ENCODE measurements around the gene PLXNA4. TPM values are rescaled to one million over a fixed set of nuclear protein-coding genes. Genes with fewer than 3 reads are reported as not detected.
"Not testable (repeated sequence)": the region's sequence is repeated elsewhere in the genome, so short reads cannot be mapped to it uniquely, and the experiment has no call there.

Gene PLXNA4
- total RNA-seq, 4 donors from 2014 or later = 0.31 to 0.66 (median 0.43) TPM

- in situ Hi-C loops (cut with MboI; ENCODE audit: low sequenced_read_pairs in 4 of 4) = no loop called here
- ATAC-seq (no peak), DNase-seq (no peak)
- Histone ChIP-seq H3K27me3 (no peaks in the 10 kb centered on the region), H3K4me1 (no peaks in the 10 kb centered on the region), H3K9me3 (no peaks in the 10 kb centered on the region), H3K36me3 (no peaks in the 10 kb centered on the region), H3K27ac (no peak overlapping the region), H3K4me3 (no peak overlapping the region)
- TF ChIP-seq CTCF (IDR thresholded peaks at IDR 0.05 in 4 of 5, conservative IDR thresholded peaks at IDR 0.05 in 1 of 5) (no peak), POLR2A (IDR thresholded peaks at IDR 0.05) (no peak)
- intact Hi-C loops (cut with DNase I; ENCODE audit: low total_unique reads) = no loop called here
Observed at GRCh38 chr7:132181946-132182685, 394.2 kb downstream of the PLXNA4 start.

- H3K36me3 ChIP-seq = no peaks in the 10 kb centered on the region
- no peaks in the 10 kb centered on the region for H3K4me1 ChIP-seq
- no peak for ATAC-seq
- TF ChIP-seq CTCF (IDR thresholded peaks at IDR 0.05 in 4 of 5, conservative IDR thresholded peaks at IDR 0.05 in 1 of 5) (no peak), POLR2A (IDR thresholded peaks at IDR 0.05) (no peak)
- no peak overlapping the region for H3K27ac ChIP-seq
- H3K4me3 ChIP-seq = no peak overlapping the region
- intact Hi-C loops (cut with DNase I; ENCODE audit: low total_unique reads) = no loop called here
- no peaks in the 10 kb centered on the region for H3K27me3 ChIP-seq
- H3K9me3 ChIP-seq = no peaks in the 10 kb centered on the region
- DNase-seq = no peak
- in situ Hi-C loops (cut with MboI; ENCODE audit: low sequenced_read_pairs in 4 of 4) = no loop called here
Observed at GRCh38 chr7:132181371-132181770, 394.9 kb downstream of the PLXNA4 start.

- TF ChIP-seq POLR2A (IDR thresholded peaks at IDR 0.05) (no peak), CTCF (IDR thresholded peaks at IDR 0.05 in 4 of 5, conservative IDR thresholded peaks at IDR 0.05 in 1 of 5) (no peak)
- H3K4me3 ChIP-seq = no peak overlapping the region
- in situ Hi-C loops (cut with MboI; ENCODE audit: low sequenced_read_pairs in 4 of 4) = no loop called here
- intact Hi-C loops (cut with DNase I; ENCODE audit: low total_unique reads) = no loop called here
- H3K4me1 ChIP-seq = no peaks in the 10 kb centered on the region
- no peaks in the 10 kb centered on the region for H3K9me3 ChIP-seq
- ATAC-seq (no peak), DNase-seq (no peak)
- H3K27ac ChIP-seq = no peak overlapping the region
- H3K27me3 ChIP-seq = no peaks in the 10 kb centered on the region
- H3K36me3 ChIP-seq = no peaks in the 10 kb centered on the region
Observed at GRCh38 chr7:132180481-132180880, 395.8 kb downstream of the PLXNA4 start.

- H3K4me1 ChIP-seq = no peaks in the 10 kb centered on the region
- no peak for ATAC-seq
- no peak for DNase-seq
- H3K4me3 ChIP-seq = no peak overlapping the region
- in situ Hi-C loops (cut with MboI; ENCODE audit: low sequenced_read_pairs in 4 of 4) (no loop called here), intact Hi-C loops (cut with DNase I; ENCODE audit: low total_unique reads) (no loop called here)
- no peaks in the 10 kb centered on the region for H3K36me3 ChIP-seq
- no peaks in the 10 kb centered on the region for H3K9me3 ChIP-seq
- no peak overlapping the region for H3K27ac ChIP-seq
- no peaks in the 10 kb centered on the region for H3K27me3 ChIP-seq
- TF ChIP-seq POLR2A (IDR thresholded peaks at IDR 0.05) = no peak
- no peak for TF ChIP-seq CTCF (IDR thresholded peaks at IDR 0.05 in 4 of 5, conservative IDR thresholded peaks at IDR 0.05 in 1 of 5)
Observed at GRCh38 chr7:132179681-132180080, 396.6 kb downstream of the PLXNA4 start.

- Histone ChIP-seq H3K27ac (no peak overlapping the region), H3K36me3 (no peaks in the 10 kb centered on the region), H3K4me3 (no peak overlapping the region), H3K27me3 (no peaks in the 10 kb centered on the region), H3K9me3 (no peaks in the 10 kb centered on the region), H3K4me1 (no peaks in the 10 kb centered on the region)
- intact Hi-C loops (cut with DNase I; ENCODE audit: low total_unique reads) (no loop called here), in situ Hi-C loops (cut with MboI; ENCODE audit: low sequenced_read_pairs in 4 of 4) (no loop called here)
- DNase-seq (no peak), ATAC-seq (no peak)
- no peak for TF ChIP-seq POLR2A (IDR thresholded peaks at IDR 0.05)
- TF ChIP-seq CTCF (IDR thresholded peaks at IDR 0.05 in 4 of 5, conservative IDR thresholded peaks at IDR 0.05 in 1 of 5) = no peak
Observed at GRCh38 chr7:132179080-132179430, 397.2 kb downstream of the PLXNA4 start.

GRCh38 chr7:132178402-132179079, 397.7 kb downstream of the PLXNA4 start:
- H3K36me3 ChIP-seq; DNase-seq; H3K4me1 ChIP-seq; H3K4me3 ChIP-seq; H3K27me3 ChIP-seq; H3K27ac ChIP-seq; ATAC-seq; in situ Hi-C loops (cut with MboI; ENCODE audit: low sequenced_read_pairs in 4 of 4); H3K9me3 ChIP-seq; intact Hi-C loops (cut with DNase I; ENCODE audit: low total_unique reads): not testable (repeated sequence)
